CD4-positive, alpha-beta T cell treated with Interleukin-12 subunit alpha and Interleukin-12 subunit beta, for 1 hour (primary cell): Measurements from ENCODE around the gene DVL3.

Source experiments
- DNase-seq: peaks from one replicate; pipeline ENCODE4 v3.0.0-alpha.2; 2020

DVL3 gene

GRCh38 chr3:184177767-184178306, 22.7 kb downstream of the DVL3 start:
- DNase-seq: no peak

DNA sequence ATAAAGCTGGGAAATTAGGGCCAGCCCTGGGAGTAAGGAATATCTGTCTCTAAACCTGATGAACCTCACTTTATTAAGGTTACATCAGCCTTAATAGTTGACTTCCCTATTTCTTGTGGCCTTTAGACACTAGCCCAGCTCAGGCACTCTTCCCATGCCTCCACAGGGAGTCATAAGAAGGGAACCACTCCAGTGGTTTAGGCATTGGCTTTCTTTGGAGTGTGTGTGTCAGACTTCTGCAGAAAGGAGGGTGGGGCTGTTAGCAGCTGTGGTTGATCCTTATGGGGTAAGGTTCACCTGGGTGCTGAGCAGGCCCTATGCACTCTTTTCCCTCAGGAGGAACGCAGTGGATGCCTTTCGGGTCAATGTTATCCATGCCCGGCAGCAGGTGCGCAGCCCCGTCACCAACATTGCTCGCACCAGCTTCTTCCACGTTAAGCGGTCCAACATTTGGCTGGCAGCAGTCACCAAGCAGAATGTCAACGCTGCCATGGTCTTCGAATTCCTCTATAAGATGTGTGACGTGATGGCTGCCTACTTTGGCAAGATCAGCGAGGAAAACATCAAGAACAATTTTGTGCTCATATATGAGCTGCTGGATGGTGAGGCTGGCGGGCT, 23.5 kb downstream of the DVL3 start:
- DNase-seq: no peak

DNA sequence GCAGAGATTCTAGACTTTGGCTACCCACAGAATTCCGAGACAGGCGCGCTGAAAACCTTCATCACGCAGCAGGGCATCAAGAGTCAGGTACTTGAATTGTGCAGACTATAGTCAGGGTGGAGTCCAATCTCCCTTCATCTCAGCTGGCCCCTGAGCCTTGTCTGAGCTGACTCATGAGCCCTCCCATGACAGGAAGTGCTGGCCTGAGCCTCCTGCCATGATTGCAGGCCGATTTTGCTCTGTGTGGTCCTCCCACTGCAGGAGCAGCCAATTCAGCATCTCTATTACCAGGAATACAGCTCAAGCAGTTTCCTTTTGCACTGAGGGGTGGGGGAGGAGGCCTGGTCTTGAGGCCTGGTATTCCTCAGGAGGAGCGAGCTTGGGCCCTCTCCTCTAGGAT, 25.0 kb downstream of the DVL3 start:
- no peak for DNase-seq

DNA sequence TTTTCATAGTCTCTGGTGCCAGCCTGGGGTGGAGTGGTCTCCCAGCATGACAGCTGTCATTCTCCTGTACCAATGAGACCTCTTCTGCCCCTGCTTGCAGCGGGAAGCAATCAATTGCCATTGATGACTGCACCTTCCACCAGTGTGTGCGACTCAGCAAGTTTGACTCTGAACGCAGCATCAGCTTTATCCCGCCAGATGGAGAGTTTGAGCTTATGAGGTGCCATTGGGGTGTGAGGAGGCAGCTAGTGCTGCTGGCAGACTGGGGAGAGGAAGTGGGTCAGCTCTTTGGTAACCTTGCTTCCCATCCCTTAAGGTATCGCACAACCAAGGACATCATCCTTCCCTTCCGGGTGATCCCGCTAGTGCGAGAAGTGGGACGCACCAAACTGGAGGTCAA, 26.4 kb downstream of the DVL3 start:
- DNase-seq: no peak

DNA sequence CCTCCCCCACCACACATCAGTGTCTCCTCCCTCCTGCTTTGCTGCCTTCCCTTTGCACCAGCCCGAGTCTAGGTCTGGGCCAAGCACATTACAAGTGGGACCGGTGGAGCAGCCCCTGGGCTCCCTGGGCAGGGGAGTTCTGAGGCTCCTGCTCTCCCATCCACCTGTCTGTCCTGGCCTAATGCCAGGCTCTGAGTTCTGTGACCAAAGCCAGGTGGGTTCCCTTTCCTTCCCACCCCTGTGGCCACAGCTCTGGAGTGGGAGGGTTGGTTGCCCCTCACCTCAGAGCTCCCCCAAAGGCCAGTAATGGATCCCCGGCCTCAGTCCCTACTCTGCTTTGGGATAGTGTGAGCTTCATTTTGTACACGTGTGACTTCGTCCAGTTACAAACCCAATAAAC, 28.5 kb downstream of the DVL3 start:
- DNase-seq: no peak

GRCh38 chr3:184184546-184185230, 29.5 kb downstream of the DVL3 start:
- no peak for DNase-seq

- DNase-seq: peak; percentile 99
Observed at GRCh38 chr3:184185461-184186183, 30.4 kb downstream of the DVL3 start.

DNA sequence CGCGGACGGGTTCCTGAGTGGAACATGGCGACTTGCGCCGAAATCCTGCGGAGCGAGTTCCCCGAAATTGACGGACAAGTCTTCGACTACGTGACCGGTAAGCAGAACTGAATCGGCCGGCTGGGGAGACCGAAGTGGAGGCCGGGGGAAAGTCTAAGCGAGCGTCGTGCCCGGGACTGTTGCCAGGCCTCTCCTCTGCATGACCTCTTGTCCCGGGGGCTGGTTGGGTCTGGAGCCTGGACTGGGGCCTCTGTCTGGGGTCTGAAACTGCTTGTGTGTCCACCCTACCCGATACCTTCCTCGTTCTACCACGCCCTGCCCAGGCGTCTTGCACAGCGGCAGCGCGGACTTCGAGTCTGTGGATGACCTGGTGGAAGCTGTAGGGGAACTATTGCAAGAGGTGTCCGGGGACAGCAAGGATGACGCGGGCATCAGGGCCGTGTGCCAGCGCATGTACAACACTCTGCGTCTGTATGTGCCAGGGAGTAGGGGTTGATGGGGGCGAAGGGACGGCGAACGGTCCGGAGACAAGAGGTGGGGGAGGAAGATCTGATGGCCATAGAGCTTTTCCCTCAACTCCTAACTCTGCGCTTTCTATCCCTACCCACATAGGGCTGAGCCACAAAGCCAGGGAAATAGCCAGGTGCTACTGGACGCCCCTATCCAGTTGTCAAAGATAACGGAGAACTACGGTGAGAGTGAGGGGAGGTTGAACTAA, 31.2 kb downstream of the DVL3 start, which contains the start of gene ABCF3:
Gene ABCF3 (plus strand): TSS at position 16 of the 718 bp plus-strand sequence. CDS start 9 bp downstream, at position 25.
- DNase-seq: no peak

GRCh38 chr3:184186902-184187207, 31.7 kb downstream of the DVL3 start:
- no peak for DNase-seq

DNA sequence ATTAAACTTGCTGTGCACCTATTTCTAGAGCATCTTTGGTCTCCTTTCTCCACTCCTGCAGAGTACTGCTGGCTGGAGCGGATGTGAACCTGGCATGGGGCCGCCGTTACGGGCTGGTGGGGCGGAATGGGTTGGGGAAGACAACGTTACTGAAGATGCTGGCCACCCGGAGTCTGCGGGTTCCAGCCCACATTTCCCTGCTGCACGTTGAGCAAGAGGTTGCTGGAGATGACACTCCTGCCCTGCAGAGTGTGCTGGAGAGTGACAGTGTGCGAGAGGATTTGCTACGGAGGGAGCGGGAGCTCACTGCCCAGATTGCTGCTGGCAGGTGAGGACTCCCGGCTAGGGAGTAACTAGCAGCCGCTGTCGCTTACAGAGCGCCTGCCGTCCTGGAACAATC, 32.9 kb downstream of the DVL3 start:
- no peak for DNase-seq

GRCh38 chr3:184189421-184189820, 34.2 kb downstream of the DVL3 start:
- no peak for DNase-seq

DNA sequence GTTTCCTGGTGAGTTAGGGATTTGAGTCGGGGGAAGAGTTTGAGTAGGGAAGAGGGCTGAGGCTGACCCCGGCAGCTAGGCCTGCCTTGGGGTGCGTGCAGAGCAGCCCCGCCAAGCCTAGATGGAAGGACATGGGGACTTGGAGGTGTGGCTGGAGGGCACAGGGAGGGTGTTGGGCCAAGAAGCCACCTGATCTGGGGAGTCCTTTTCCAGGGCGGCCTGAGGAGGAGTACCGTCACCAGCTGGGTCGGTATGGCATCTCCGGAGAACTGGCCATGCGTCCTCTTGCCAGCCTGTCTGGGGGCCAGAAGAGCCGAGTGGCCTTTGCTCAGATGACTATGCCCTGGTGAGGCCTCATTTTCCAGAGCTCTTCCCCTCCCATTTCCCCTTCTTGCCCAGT, 37.7 kb downstream of the DVL3 start:
- DNase-seq: no peak

DNA sequence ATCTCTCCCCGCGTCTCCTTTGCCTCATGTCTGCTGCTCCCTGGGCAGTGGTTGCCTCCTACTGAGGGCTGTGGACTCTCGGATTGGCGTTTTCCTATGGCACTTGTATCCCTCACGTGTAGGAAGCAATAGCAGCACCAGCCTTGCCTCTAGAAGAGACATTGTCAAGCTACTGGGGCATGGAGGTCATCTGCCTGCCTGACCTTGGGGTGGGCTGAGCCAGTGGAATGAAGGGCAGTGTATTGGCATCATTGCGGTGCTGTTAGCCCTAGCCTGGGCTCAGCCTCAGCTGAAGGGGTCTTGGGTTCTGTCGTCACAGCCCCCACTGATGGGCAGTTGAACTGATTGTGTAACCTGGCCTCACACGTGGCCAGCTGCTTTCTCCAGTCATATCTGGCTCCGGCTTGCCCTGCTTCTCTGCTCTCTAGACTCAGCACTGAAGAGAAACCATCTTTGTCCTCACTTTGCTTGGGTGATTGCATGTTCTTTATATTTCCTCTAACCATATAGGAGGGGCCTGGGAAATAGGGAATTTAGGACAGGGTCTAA, 38.9 kb downstream of the DVL3 start:
- no peak for DNase-seq

GRCh38 chr3:184196536-184196935, 41.4 kb downstream of the DVL3 start:
- DNase-seq: no peak

GRCh38 chr3:184198509-184198908, 43.3 kb downstream of the DVL3 start:
- no peak for DNase-seq

DNA sequence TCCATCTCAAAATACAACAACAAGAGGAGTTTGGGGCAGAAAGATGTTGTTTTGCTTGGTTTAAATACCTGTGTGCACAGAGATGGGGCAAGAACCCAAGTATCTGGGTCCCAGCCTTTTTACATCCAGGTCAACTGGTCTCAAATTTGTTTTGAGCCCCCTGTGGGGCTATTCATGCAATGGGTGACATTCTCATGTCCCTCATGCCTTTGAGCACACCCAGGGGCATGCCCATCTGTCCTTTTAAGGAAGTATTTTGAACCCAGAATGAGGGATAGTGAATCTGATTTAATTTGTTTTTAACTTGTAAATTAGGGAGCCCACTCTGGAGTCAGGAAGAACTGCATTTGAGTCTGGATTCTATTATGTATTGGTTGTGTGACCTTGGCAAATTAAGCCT, 45.6 kb downstream of the DVL3 start:
- DNase-seq: no peak

DNA sequence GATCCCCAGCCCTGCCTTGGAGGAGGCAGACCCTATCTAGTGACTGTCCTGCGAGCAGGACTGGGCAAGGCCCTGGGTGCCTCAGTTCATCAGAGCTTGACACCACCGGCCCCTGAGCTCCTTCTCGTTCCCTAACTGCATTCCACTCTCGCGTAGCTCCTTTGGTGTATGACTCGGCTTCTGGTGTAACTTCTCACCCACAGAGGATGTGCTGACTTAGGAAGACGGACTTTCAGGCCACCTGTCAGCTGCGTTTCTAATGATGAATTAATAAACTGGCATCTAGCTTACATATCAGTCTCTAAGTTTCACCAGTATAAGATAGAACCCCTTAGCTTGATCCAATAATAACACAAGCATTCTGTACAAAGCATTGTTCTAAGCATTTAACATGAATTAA, 48.3 kb downstream of the DVL3 start:
- DNase-seq: no peak

DNA sequence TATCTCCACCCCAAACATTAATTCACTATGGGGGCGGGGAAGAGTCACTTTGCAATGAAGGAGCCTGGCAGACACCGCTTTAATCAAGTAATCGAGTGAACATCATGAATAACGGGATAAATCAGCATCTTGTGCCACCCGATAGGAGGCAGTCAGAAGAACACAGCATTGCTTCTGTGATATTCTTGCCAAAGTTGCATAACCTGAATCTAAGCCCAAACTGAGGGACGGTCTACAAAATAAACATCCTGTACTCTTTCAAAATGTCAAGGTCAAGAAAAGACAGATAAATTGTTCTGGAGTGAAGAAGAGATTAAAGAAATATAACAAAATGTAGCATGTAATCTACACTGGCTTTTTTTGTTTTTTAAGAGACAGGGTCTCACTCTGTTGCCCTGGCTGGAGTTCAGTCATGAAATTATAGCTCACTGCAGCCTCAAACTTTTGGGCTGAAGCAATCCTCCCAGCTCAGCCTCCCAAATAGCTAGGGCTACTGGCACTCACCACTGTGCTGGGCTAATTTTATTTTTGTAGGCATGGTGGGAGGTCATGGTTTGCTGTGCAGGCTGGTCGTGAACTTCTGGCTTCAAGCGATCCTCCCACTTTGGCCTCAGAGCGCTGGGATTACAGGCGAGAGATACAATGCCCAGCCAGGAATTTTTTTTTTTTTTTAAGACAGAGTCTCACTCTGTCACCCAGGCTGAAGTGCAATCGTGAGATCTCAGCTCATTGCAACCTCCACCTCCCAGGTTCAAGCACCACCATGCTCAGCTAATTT, 54.2 kb downstream of the DVL3 start:
- DNase-seq: no peak

DNA sequence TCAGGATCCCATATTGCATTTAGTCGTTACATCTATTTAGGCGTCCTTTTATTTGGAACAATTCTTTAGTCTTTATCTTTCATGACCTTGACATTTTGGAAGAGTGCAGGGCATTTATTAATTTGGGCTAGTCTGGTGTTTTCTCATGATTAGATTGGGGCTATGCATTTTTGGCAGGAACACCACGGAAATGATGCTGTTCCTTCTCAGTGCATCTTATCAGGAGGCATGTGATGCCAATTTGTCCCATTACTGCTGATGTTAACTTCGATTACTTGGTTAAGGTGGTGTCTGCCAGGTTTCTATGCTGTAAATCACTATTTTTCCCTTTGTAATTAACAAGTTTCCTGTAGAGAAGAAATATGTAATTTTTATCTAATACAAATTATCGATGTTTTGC, 56.1 kb downstream of the DVL3 start:
- DNase-seq: no peak

GRCh38 chr3:184211718-184212117, 56.5 kb downstream of the DVL3 start:
- DNase-seq: no peak

DNA sequence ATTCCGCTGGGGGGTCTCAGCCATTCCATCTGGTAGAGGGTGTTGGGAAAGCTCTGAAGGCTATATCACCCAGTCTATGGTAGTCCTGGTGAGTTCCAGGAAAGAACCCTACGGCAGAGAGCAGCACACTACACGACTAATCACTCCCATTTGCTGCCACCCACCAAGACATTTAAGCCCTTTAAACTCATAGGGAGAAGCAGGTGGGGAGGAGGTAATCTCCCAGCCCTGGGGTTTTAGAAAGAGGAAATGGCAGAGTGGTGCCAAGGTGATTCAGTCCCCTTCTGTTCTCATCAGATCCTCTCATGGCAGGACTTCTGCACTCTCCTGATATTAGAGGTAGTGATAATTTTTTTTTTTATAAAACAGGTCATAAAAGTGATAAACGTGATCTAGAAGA, 63.6 kb downstream of the DVL3 start:
- DNase-seq: no peak

DNA sequence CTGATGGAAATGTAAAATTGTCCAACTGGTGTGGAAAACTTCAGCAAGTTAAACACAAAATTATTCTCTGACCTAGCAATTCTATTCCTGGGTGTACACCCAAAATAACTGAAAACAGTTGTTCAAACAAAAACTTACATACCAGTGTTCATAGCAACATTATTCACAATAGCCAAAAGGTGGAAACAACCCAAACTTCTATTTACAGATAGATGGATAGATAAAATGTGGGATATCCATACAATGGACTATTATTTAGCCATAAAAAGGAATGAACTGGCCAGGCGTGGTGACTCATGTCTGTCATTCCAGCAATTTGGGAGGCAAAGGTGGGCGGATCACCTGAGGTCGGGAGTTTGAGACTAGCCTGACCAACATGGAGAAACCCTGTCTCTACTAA, 67.3 kb downstream of the DVL3 start:
- DNase-seq: no peak
